ENCODE measurements around the gene KCNN4. TPM values are rescaled to one million over a fixed set of nuclear protein-coding genes. Genes with fewer than 3 reads are reported as not detected.

Gene KCNN4
- total and polyA plus RNA-seq, 2 of the 13 experiments (the other 11 are each of a cell fraction or from before 2014, with no cell fraction given): 0.13 to 0.25 TPM

GRCh38 chr19:43754503-43755255, 26.1 kb downstream of the KCNN4 start, which contains the start of gene SMG9 (continued):
- peak; percentile 47 for TF ChIP-seq HNF1B (CRISPR knock-in tag; IDR thresholded peaks at IDR 0.05)
- no peak for TF ChIP-seq ZNF691 (CRISPR knock-in tag; IDR thresholded peaks at IDR 0.05; ENCODE audit: borderline replicate concordance, low read depth)
- TF ChIP-seq MTERF4 (CRISPR knock-in tag; IDR thresholded peaks at IDR 0.05): no peak
- TF ChIP-seq KLF15 (CRISPR knock-in tag; IDR thresholded peaks at IDR 0.05; ENCODE audit: borderline replicate concordance): peak; percentile 41; the same call in 1 of the 2 replicates
- peak; percentile 68 for TF ChIP-seq MAZ (IDR thresholded peaks at IDR 0.05; ENCODE audit: borderline replicate concordance, low read depth, low read length)
- no peak; the same call in 1 of the 2 replicates for TF ChIP-seq MAZ (CRISPR knock-in tag; IDR thresholded peaks at IDR 0.05; ENCODE audit: low read depth)
- TF ChIP-seq ZIK1 (CRISPR knock-in tag; IDR thresholded peaks at IDR 0.05; ENCODE audit: borderline replicate concordance, low read depth): peak; percentile 69; the same call in 1 of the 2 replicates
- TF ChIP-seq NRL (CRISPR knock-in tag; IDR thresholded peaks at IDR 0.05; ENCODE audit: borderline replicate concordance): peak; percentile 8
- no peak for TF ChIP-seq IKZF1 (IDR thresholded peaks at IDR 0.05)
- TF ChIP-seq ZNF816 (CRISPR knock-in tag; IDR thresholded peaks at IDR 0.05; ENCODE audit: borderline replicate concordance): peak; percentile 32; the same call in 1 of the 2 replicates
- TF ChIP-seq ZNF589 (CRISPR knock-in tag; conservative IDR thresholded peaks at IDR 0.05): no peak
- no peak for TF ChIP-seq SMYD3 (CRISPR knock-in tag; IDR thresholded peaks at IDR 0.05)
- no peak for TF ChIP-seq NFRKB (IDR thresholded peaks at IDR 0.05)
- no peak for TF ChIP-seq ATF5 (CRISPR knock-in tag; IDR thresholded peaks at IDR 0.05; ENCODE audit: low read depth)
- peak; percentile 70; the same call in 1 of the 2 replicates for TF ChIP-seq RFXAP (CRISPR knock-in tag; IDR thresholded peaks at IDR 0.05; ENCODE audit: borderline replicate concordance)
- TF ChIP-seq ZNF460 (CRISPR knock-in tag; IDR thresholded peaks at IDR 0.05; ENCODE audit: borderline replicate concordance): no peak
- TF ChIP-seq HMG20A (CRISPR knock-in tag; IDR thresholded peaks at IDR 0.05; ENCODE audit: borderline replicate concordance): no peak
- no peak for TF ChIP-seq ZNF101 (CRISPR knock-in tag; IDR thresholded peaks at IDR 0.05; ENCODE audit: borderline replicate concordance, low read depth)
- peak; percentile 23 for TF ChIP-seq ASH2L (IDR thresholded peaks at IDR 0.05; ENCODE audit: insufficient read length, low read depth, low read length)
- TF ChIP-seq ZNF232 (CRISPR knock-in tag; IDR thresholded peaks at IDR 0.05; ENCODE audit: borderline replicate concordance): no peak
- no peak for TF ChIP-seq PRDM4 (CRISPR knock-in tag; IDR thresholded peaks at IDR 0.05; ENCODE audit: borderline replicate concordance)
- TF ChIP-seq PPARG (CRISPR knock-in tag; conservative IDR thresholded peaks at IDR 0.05): no peak
- TF ChIP-seq GFI1 (CRISPR knock-in tag; IDR thresholded peaks at IDR 0.05; ENCODE audit: borderline replicate concordance): peak; percentile 31; the same call in 1 of the 2 replicates
